ENCODE measurements around the gene HOXA11.

HOXA11 gene

DNA sequence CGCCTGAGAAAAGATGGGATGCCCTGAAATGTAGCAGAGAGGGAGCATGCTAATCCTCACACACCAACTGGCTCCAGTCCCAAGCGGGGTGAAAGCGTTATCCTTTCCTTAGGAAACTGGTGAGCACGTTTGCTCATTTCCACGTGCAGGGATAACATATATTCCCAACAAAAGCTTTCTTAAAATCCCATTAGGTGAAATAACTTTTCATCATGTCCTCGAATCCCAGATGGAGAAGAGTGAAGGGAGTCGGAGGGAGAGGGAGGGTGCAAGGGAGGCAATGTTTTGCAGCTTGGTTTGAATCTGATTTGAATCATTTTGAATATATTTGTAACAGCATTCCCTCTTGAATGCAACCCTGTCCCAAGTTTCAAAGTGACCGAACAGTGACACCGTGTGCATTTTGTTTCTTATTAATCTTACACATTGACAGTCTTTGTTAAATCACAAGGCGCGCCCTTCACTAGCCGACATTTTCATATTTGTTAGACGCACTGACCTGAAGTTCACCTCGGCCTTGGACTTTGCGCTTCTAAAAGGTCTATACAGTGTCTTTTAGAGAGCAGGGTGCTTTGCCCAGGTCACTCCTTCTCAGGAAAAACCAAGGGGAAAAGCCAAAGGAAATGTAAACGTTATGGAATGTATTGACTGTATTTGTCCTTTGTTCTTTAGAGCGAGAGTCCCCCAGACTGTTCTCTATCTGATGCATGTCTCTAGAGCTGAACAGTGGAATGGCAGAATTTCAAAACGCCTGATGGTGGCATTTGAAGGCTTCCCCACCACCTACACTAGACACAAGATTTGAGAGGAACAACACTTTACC, 51.4 kb downstream of the HOXA11 start:
- no peak for DNase-seq (ENCODE audit: low read depth)

DNA sequence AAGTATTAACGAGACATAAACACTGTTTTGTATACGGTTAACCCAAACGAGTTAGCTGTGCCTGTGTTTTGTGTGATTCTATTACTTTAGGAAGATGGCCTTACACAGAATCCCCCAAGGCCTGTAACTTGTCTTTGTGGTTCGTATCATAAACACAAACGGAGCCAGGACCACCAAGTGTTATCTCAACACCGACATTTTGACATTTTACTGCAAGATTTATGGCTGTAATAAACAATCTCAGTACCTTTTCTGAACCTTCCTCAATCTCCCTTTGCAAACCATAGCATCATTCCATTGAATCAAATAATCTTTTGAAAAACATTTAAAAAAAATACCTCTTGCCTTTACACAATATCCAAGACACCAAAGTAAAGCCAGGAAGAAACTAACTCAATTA, 52.1 kb downstream of the HOXA11 start:
- no peak for DNase-seq (ENCODE audit: low read depth)

DNA sequence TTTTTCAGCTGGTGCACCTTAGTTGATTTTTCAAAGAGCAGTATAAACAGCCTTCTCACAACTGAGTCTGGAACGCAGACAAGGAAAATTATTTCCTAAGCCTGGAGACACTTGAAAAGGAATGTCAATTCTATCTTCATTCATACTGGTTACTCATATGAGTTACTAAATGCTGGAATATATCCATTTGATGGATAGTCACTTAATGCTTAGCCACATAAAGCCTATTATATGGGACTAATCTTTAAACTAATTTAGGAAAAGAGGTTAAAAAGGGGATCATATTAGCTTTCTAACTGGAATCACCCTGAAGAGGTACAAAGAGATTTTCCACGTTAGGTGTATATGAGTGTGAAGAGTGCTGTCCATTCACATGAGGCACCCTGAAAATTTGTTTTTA, 52.8 kb downstream of the HOXA11 start:
- DNase-seq (ENCODE audit: low read depth): no peak

DNA sequence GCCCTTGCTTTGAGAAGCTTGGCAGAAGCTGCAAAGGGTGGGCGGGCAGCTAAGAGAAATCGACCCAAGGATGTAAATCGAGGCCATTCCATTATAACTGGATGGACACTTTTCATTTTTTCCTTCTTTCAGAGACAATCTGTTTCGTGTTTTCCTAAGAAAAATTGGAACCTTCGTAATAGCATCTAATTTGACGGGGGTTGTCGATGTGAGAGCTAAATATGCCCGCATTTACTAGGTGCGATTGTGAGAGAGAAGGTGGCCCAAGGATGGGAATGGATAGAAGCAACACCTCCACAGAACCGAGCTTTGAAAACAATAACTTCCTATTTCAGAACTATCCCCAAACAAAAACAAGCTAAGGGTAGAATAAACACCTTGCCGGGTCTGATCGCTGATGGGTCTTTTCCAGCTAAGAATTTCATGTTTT, 53.6 kb downstream of the HOXA11 start:
- DNase-seq (ENCODE audit: low read depth): no peak
